HepG2 (cell line): ENCODE results near the gene LMF2. TPM values are rescaled to one million over a fixed set of nuclear protein-coding genes. Genes with fewer than 3 reads are reported as not detected.

Experiments
- AGO1 ChIP-seq: fragments of 200-400 bp; formaldehyde crosslinking; IDR thresholded peaks from 2 replicates; pipeline ENCODE4 v1.6.1; 2017; ENCODE audit warnings: mild to moderate bottlenecking, low read depth, low read length, moderate library complexity; ENCODE audit not compliant: poor library complexity, severe bottlenecking
- AGO2 ChIP-seq: fragments of 200-400 bp; formaldehyde crosslinking; optimal IDR thresholded peaks from 2 replicates; pipeline ENCODE3; 2017; ENCODE audit warnings: mild to moderate bottlenecking, low read depth, low read length, moderate library complexity
- GATAD2A ChIP-seq: IDR thresholded peaks from 2 replicates; pipeline ENCODE4 v1.6.1; 2016
- HMGA1 ChIP-seq: sonication (generic); formaldehyde crosslinking; conservative IDR thresholded peaks from 2 replicates; pipeline ENCODE4 v1.4.0; 2020; ENCODE audit warnings: missing genetic modification reagents
- HNF4G ChIP-seq, 2 experiments: sonication (generic) in 1 of 2; formaldehyde crosslinking in 1 of 2; IDR thresholded peaks; 2 replicates each; pipeline versions ENCODE4 v1.4.0 to v1.6.1; 2011 to 2020; ENCODE audit warnings: borderline replicate concordance in 2 of 2, low read depth in 2 of 2, mild to moderate bottlenecking in 2 of 2, low read length in 1 of 2, missing genetic modification reagents in 1 of 2, moderate library complexity in 1 of 2
- LCORL ChIP-seq, 2 experiments: fragments of 450-650 bp in 1 of 2; sonication (generic) in 1 of 2; formaldehyde crosslinking in 1 of 2; IDR thresholded peaks; 2 replicates each; pipeline versions ENCODE4 v1.5.0 to v1.6.1; 2017 to 2020; ENCODE audit warnings: antibody characterized with exemption in 1 of 2, missing genetic modification reagents in 1 of 2
- MIXL1 ChIP-seq: IDR thresholded peaks from 2 replicates; pipeline ENCODE4 v1.6.1; 2016
- MYC ChIP-seq: sonication (generic); formaldehyde crosslinking; IDR thresholded peaks from 2 replicates; pipeline ENCODE4 v1.9.0; 2021; ENCODE audit warnings: missing genetic modification reagents, borderline replicate concordance
- NCOA5 ChIP-seq: sonication (generic); formaldehyde crosslinking; IDR thresholded peaks from 2 replicates; pipeline ENCODE4 v1.4.0; 2020; ENCODE audit warnings: missing genetic modification reagents
- SRSF1 ChIP-seq: fragments of 200-400 bp; formaldehyde crosslinking; optimal IDR thresholded peaks from 2 replicates; pipeline ENCODE3; 2017; ENCODE audit warnings: mild to moderate bottlenecking, low read depth, low read length, moderate library complexity
- SRSF4 ChIP-seq: fragments of 200-400 bp; formaldehyde crosslinking; IDR thresholded peaks from one replicate; pipeline ENCODE4 v1.6.1; 2018; ENCODE audit warnings: mild to moderate bottlenecking, low read depth, low read length, moderate library complexity; ENCODE audit not compliant: poor library complexity, severe bottlenecking
- ZBTB21 ChIP-seq: sonication (generic); formaldehyde crosslinking; IDR thresholded peaks from 2 replicates; pipeline ENCODE4 v1.4.0; 2020; ENCODE audit warnings: missing genetic modification reagents
- ZNF143 ChIP-seq: sonication (generic); formaldehyde crosslinking; IDR thresholded peaks from 2 replicates; pipeline ENCODE4 v1.4.0; 2020; ENCODE audit warnings: missing genetic modification reagents
- ZNF354B ChIP-seq: sonication (generic); formaldehyde crosslinking; IDR thresholded peaks from 2 replicates; pipeline ENCODE4 v1.8.0; 2022; ENCODE audit warnings: mild to moderate bottlenecking, missing genetic modification reagents
- ZNF563 ChIP-seq: sonication (generic); formaldehyde crosslinking; IDR thresholded peaks from 2 replicates; pipeline ENCODE4 v1.8.0; 2022; ENCODE audit warnings: mild to moderate bottlenecking, moderate library complexity, missing genetic modification reagents
- polyA plus RNA-seq, 8 experiments: library from polyadenylated mRNA; depleted of rRNA in 3 of 8; stranded (reverse) in 7 of 8; unstranded in 1 of 8; fragments of >200 nt; fragmentation: Illumina TruSeq in 4 of 8; extraction: Trizol in 4 of 8; gene quantifications; 2 replicates each; pipeline versions ENCODE4 v1.2.1 to v1.2.3, GENCODE V29; 2011 to 2016; ENCODE audit warnings: low read depth in 4 of 8, missing spikeins in 1 of 8, mixed read lengths in 1 of 8; ENCODE audit not compliant: insufficient read depth in 1 of 8
- total RNA-seq, 5 experiments: library from RNA; depleted of rRNA; stranded (reverse); fragments of >200 nt; fragmentation: Illumina TruSeq; extraction: Trizol; gene quantifications; 2 replicates each; pipeline ENCODE4 v1.2.3, GENCODE V29; 2016; ENCODE audit warnings: low read depth in 1 of 5
- TF ChIP-seq, protein P1 (sequence below), 2 experiments: sonication (generic) in 1 of 2; formaldehyde crosslinking in 1 of 2; IDR thresholded peaks; 2 replicates each; pipeline versions ENCODE4 v1.4.0 to v1.6.1; 2018 to 2020; ENCODE audit warnings: missing genetic modification reagents in 2 of 2, borderline replicate concordance in 1 of 2, low read depth in 1 of 2, mild to moderate bottlenecking in 1 of 2, missing biosample characterization in 1 of 2
- TF ChIP-seq, protein P2 (sequence below): sonication (generic); formaldehyde crosslinking; IDR thresholded peaks from 2 replicates; pipeline ENCODE4 v1.5.0; 2020; ENCODE audit warnings: mild to moderate bottlenecking, missing genetic modification reagents
- TF ChIP-seq, protein P3 (sequence below): sonication (generic); formaldehyde crosslinking; IDR thresholded peaks from 2 replicates; pipeline ENCODE4; 2020; ENCODE audit warnings: missing genetic modification reagents, mild to moderate bottlenecking, borderline replicate concordance
- TF ChIP-seq, protein P4 (sequence below): sonication (generic); formaldehyde crosslinking; IDR thresholded peaks from 2 replicates; pipeline ENCODE4 v1.4.0; 2020; ENCODE audit warnings: missing genetic modification reagents
- TF ChIP-seq, protein P5 (sequence below): sonication (generic); formaldehyde crosslinking; IDR thresholded peaks from 2 replicates; pipeline ENCODE4 v1.4.0; 2020; ENCODE audit warnings: mild to moderate bottlenecking, missing genetic modification reagents

Gene LMF2
- total and polyA plus RNA-seq, 2 of the 13 experiments (the other 11 are each of a cell fraction or from before 2014, with no cell fraction given) = 23.3 to 30.6 TPM

DNA sequence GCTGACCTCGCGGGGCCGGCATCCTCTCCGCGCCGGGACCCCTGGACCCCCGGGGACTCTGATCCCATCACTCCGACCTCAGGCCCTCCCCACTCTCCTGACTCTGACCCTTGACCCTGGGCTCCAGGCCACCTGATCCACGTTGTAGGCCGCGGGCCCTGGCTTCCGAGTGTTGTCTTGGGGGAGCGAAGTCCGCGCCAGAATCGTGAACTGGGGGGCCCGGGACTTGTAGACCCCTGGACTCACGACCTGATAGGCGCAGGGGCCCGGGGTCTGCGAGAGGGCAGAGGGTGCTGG lies 23.0 kb upstream of the LMF2 start (continued):
- TF ChIP-seq, protein P1, sequence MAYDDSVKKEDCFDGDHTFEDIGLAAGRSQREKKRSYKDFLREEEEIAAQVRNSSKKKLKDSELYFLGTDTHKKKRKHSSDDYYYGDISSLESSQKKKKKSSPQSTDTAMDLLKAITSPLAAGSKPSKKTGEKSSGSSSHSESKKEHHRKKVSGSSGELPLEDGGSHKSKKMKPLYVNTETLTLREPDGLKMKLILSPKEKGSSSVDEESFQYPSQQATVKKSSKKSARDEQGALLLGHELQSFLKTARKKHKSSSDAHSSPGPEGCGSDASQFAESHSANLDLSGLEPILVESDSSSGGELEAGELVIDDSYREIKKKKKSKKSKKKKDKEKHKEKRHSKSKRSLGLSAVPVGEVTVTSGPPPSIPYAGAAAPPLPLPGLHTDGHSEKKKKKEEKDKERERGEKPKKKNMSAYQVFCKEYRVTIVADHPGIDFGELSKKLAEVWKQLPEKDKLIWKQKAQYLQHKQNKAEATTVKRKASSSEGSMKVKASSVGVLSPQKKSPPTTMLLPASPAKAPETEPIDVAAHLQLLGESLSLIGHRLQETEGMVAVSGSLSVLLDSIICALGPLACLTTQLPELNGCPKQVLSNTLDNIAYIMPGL (CRISPR knock-in tag; IDR thresholded peaks at IDR 0.05; ENCODE audit: borderline replicate concordance in 1 of 2, low read depth in 1 of 2) = peak; percentile 38 to 72; a peak in 3 of 4 replicates
- TF ChIP-seq SRSF1 (peak; percentile 82), GATAD2A (CRISPR knock-in tag) (0 out of 2 replicates have a peak, but pooled peaks have one; percentile 37), SRSF4 (no peak), ZNF563 (peak; percentile 34; the same call in 1 of the 2 replicates), LCORL (IDR thresholded peaks at IDR 0.05) (no peak), LCORL (CRISPR knock-in tag; IDR thresholded peaks at IDR 0.05) (no peak), HMGA1 (no peak), NCOA5 (CRISPR knock-in tag) (0 out of 2 replicates have a peak, but pooled peaks have one; percentile 52), MIXL1 (CRISPR knock-in tag) (no peak), AGO1 (peak; percentile 96), ZBTB21 (CRISPR knock-in tag) (no peak), ZNF143 (CRISPR knock-in tag) (0 out of 2 replicates have a peak, but pooled peaks have one; percentile 9), AGO2 (peak; percentile 87), HNF4G (IDR thresholded peaks at IDR 0.05; ENCODE audit: borderline replicate concordance, low read depth, low read length) (no peak), HNF4G (CRISPR knock-in tag; IDR thresholded peaks at IDR 0.05; ENCODE audit: borderline replicate concordance, low read depth) (peak; percentile 72), MYC (CRISPR knock-in tag) (peak; percentile 75), ZNF354B (CRISPR knock-in tag) (no peak)
- TF ChIP-seq, protein P2, sequence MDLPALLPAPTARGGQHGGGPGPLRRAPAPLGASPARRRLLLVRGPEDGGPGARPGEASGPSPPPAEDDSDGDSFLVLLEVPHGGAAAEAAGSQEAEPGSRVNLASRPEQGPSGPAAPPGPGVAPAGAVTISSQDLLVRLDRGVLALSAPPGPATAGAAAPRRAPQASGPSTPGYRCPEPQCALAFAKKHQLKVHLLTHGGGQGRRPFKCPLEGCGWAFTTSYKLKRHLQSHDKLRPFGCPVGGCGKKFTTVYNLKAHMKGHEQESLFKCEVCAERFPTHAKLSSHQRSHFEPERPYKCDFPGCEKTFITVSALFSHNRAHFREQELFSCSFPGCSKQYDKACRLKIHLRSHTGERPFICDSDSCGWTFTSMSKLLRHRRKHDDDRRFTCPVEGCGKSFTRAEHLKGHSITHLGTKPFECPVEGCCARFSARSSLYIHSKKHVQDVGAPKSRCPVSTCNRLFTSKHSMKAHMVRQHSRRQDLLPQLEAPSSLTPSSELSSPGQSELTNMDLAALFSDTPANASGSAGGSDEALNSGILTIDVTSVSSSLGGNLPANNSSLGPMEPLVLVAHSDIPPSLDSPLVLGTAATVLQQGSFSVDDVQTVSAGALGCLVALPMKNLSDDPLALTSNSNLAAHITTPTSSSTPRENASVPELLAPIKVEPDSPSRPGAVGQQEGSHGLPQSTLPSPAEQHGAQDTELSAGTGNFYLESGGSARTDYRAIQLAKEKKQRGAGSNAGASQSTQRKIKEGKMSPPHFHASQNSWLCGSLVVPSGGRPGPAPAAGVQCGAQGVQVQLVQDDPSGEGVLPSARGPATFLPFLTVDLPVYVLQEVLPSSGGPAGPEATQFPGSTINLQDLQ (CRISPR knock-in tag) = no peak
- TF ChIP-seq, protein P3, sequence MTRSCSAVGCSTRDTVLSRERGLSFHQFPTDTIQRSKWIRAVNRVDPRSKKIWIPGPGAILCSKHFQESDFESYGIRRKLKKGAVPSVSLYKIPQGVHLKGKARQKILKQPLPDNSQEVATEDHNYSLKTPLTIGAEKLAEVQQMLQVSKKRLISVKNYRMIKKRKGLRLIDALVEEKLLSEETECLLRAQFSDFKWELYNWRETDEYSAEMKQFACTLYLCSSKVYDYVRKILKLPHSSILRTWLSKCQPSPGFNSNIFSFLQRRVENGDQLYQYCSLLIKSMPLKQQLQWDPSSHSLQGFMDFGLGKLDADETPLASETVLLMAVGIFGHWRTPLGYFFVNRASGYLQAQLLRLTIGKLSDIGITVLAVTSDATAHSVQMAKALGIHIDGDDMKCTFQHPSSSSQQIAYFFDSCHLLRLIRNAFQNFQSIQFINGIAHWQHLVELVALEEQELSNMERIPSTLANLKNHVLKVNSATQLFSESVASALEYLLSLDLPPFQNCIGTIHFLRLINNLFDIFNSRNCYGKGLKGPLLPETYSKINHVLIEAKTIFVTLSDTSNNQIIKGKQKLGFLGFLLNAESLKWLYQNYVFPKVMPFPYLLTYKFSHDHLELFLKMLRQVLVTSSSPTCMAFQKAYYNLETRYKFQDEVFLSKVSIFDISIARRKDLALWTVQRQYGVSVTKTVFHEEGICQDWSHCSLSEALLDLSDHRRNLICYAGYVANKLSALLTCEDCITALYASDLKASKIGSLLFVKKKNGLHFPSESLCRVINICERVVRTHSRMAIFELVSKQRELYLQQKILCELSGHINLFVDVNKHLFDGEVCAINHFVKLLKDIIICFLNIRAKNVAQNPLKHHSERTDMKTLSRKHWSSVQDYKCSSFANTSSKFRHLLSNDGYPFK = no peak
- TF ChIP-seq, protein P4, sequence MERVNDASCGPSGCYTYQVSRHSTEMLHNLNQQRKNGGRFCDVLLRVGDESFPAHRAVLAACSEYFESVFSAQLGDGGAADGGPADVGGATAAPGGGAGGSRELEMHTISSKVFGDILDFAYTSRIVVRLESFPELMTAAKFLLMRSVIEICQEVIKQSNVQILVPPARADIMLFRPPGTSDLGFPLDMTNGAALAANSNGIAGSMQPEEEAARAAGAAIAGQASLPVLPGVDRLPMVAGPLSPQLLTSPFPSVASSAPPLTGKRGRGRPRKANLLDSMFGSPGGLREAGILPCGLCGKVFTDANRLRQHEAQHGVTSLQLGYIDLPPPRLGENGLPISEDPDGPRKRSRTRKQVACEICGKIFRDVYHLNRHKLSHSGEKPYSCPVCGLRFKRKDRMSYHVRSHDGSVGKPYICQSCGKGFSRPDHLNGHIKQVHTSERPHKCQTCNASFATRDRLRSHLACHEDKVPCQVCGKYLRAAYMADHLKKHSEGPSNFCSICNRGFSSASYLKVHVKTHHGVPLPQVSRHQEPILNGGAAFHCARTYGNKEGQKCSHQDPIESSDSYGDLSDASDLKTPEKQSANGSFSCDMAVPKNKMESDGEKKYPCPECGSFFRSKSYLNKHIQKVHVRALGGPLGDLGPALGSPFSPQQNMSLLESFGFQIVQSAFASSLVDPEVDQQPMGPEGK = peak; percentile 69; the same call in 1 of the 2 replicates
- TF ChIP-seq, protein P5, sequence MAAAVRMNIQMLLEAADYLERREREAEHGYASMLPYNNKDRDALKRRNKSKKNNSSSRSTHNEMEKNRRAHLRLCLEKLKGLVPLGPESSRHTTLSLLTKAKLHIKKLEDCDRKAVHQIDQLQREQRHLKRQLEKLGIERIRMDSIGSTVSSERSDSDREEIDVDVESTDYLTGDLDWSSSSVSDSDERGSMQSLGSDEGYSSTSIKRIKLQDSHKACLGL = peak; percentile 24; the same call in 1 of the 2 replicates
